Astrocyte (in vitro differentiated cells and primary cell): ENCODE data around the gene THOP1.

Experiments
- EZH2 ChIP-seq: IDR thresholded peaks from 2 replicates; pipeline ENCODE4 v1.6.1; 2012; ENCODE audit warnings: mild to moderate bottlenecking, low read length, inconsistent platforms; ENCODE audit not compliant: insufficient read depth
- TF ChIP-seq, protein P1 (sequence below): IDR thresholded peaks from 2 replicates; pipeline ENCODE4 v1.5.1; 2011; ENCODE audit warnings: low read depth, mild to moderate bottlenecking, inconsistent platforms, low read length, moderate library complexity; ENCODE audit not compliant: insufficient read depth

DNA sequence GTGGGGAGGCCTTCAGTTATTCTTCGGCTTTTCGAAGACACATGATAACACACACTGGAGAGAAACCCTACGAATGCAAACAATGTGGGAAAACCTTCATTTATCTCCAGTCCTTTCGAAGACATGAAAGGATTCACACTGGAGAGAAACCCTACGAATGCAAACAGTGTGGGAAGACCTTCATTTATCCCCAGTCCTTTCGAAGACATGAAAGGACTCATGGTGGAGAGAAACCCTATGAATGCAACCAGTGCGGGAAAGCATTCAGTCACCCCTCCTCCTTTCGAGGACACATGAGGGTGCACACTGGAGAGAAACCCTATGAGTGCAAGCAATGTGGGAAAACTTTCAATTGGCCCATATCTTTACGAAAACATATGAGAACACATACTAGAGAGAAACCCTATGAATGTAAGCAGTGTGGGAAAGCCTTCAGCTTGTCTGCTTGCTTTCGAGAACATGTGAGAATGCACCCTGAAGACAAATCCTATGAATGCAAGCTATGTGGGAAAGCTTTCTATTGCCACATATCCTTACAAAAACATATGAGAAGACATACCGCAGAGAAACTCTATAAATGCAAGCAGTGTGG lies 67.8 kb downstream of the THOP1 start:
- TF ChIP-seq, protein P1, sequence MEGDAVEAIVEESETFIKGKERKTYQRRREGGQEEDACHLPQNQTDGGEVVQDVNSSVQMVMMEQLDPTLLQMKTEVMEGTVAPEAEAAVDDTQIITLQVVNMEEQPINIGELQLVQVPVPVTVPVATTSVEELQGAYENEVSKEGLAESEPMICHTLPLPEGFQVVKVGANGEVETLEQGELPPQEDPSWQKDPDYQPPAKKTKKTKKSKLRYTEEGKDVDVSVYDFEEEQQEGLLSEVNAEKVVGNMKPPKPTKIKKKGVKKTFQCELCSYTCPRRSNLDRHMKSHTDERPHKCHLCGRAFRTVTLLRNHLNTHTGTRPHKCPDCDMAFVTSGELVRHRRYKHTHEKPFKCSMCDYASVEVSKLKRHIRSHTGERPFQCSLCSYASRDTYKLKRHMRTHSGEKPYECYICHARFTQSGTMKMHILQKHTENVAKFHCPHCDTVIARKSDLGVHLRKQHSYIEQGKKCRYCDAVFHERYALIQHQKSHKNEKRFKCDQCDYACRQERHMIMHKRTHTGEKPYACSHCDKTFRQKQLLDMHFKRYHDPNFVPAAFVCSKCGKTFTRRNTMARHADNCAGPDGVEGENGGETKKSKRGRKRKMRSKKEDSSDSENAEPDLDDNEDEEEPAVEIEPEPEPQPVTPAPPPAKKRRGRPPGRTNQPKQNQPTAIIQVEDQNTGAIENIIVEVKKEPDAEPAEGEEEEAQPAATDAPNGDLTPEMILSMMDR, result no peak
- no peak for TF ChIP-seq EZH2
